HG02840 (cell line): ENCODE measurements around the gene DNAH17.
A peak's percentile ranks its signal among the peaks of the same experiment; 100 is the strongest.

Experiments used
- ATAC-seq: cut with Tn5 transposase; IDR thresholded peaks from one replicate; pipeline ENCODE4 v1.9.1; 2021; ENCODE audit warnings: mild to moderate bottlenecking, moderate library complexity, moderate number of reproducible peaks; ENCODE audit not compliant: unreplicated experiment, low FRiP score

The DNAH17 gene

DNA sequence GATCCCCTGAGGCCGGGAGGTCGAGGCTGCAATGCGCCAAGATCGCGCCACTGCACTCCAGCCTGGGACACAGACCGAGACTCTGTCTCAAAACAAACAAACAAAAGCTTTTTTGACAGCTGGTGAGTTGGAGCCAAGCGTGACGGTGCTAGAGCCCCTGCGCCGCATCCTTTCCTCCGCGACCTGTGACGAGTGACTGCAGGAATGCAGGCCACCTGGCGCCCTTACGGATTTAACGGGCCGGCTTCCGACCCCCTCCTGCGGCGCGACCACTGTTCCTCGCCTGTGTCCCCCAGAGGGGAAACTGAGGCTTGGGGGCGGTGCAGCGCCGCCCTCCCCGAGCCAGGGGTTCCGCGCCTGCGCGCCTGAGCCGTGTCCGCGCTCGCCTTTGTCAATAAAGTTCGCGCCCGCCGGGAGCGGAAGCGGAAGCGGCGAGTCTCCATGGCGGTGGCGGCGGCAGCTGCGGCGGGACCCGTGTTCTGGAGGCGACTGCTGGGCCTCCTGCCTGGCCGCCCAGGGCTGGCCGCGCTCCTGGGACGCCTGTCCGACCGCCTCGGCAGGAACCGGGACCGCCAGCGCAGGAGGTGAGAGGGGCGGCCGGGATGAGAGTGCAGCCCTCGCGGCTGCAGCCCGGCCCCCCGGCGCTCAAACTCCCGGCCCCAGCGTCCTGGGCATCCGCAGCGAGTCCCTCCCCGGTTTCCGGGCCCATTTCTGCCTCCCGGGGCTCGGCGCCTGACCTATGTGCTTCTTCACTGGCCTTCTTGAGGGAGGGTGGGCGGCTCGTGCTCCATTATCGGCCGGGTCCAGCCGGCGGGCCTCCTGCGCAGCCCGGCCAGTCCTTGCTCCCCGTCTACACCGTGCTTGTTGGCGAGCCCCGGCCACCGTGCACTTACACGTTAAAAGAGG is 198.7 kb downstream of the DNAH17 start, which contains the start of gene PGS1:
Gene PGS1, plus strand, starts transcription at position 425 of the 906 bp plus-strand sequence. Its CDS starts 17 bp downstream, at position 442.
- peak; percentile 62 for ATAC-seq

DNA sequence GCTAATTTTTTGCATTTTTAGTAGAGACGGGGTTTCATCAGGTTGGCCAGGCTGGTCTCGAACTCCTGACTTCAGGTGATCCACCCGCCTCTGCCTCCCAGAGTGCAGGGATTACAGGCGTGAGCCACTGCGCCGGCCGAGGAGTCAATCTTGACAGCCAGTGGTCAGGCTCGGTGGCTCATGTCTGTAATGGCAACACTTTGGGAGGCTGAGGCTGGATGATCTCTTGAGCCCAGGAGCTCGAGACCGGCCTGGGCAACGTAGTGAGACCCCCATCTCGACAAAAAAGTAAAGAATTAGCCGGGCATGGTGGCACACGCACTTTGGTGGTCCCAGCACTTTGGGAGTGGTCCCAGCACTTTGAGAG is 199.4 kb downstream of the DNAH17 start:
- ATAC-seq = no peak

DNA sequence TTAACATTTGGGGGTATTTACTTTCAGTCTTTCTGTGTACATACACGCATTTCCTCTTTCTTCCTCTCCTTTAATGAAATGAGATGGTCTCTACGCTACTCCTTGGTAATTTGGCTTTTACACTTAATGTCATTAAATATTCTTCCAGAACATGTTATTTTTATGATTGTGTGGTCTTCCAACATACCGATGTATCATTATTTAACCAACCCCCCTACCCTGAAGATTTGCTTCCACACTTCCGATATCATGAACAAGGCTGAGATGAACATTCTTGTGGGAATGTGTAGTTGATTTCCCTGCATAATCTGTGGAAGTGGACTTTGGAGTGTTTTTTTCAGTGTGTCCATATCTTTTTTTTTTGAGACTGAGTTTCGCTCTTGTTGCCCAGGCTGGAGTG is 201.0 kb downstream of the DNAH17 start:
- no peak for ATAC-seq

DNA sequence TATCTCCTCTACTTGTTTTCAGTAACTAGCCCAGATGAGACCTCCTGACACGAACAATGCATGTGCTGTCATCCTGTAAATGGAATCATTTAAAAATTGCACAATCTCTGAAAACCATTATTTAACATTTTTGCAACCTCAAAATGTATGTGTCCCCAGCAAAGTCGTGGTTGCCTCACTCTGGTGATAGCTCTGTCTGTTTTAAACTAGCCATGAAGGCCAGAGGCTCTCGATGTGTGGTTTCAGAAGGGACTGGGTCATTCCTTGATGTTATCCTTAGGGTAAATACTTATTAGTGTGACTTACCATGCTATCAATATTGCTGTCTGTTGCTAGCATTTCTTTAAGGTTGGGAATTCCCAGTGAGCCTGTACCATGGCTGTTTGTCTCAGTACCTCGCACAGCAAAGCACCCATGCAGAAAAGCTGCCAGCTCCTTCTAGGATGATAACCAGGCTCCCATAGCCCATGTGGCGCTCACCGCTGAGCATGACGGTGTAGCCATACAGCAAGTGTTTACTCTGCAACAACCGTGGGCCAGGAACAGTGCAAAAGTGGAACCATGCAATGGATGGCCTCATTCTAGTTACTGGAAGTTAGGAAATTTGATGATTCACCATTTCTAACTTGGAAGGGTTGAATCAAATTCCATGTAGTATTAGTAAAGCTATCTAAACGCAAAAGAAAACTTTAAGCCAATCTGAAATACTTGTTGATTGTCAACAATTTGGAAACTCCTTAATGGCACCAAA is 201.6 kb downstream of the DNAH17 start:
- ATAC-seq = no peak

DNA sequence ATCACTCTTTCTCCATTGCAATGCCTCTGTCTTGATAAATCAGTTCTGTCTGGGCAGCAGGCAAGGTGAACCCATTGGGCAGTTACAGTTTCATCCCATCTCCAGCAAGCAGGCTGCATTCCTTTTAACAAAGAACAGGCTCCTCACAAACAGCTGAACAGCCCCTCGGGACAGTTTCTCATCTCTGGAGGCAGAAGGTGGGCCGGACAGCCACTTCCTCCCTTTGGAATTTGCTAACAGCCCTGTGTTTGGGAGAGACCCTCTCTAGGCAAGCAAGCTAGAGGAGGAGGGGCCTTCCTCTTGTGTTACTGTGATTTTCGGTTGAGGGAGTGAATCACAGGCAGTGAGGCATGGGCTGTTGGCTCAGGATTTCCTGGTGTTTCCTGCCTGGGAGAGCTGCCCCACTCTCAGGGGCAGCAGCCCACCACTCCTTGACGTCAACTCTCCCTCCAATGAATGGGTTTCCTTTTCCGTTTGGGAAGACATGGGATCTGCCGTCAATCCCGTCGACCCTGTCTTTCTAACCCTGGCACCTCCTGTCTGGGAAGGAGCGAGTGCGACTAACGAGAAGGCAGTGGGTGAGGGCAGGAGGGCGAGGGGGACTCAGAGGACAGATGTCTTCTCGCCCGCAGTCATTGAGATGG is 202.4 kb downstream of the DNAH17 start:
- ATAC-seq = no peak

DNA sequence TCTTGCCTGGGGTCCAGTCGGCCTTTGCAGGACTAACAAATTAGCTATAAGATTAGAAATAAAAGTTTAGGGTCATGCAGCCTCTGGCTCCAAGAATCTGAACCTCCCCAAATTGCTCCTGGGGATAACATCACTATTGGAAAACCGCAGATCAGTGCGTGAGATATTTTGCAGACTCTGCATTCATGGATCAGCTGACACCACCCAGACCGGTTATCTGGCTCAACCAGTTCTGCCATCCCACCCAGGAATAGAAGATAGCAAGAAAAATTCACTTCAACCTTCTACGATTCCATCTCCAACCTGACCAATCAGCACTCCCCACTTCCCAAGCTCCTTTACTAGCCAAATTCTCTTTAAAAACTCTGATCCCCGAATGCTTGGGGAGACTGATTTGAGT is 203.0 kb downstream of the DNAH17 start:
- no peak for ATAC-seq
